HG02571 (cell line): ENCODE results near the gene WDR31.
"Not testable (repeated sequence)": the region's sequence is repeated elsewhere in the genome, so short reads cannot be mapped to it uniquely, and the experiment has no call there.

ENCODE experiments used
- ATAC-seq: cut with Tn5 transposase; IDR thresholded peaks from one replicate; pipeline ENCODE4 v1.9.1; 2021; ENCODE audit warnings: mild to moderate bottlenecking, moderate library complexity; ENCODE audit not compliant: unreplicated experiment

The WDR31 gene

GRCh38 chr9:113340011-113340699 lies at the start of gene WDR31:
Gene WDR31 (minus strand): TSS chr9:113340275. CDS start chr9:113332022, 8,253 bp downstream.
- ATAC-seq: peak; percentile 99

- ATAC-seq: no peak
Measured at GRCh38 chr9:113389451-113389850, 49.4 kb upstream of the WDR31 start.

GRCh38 chr9:113388833-113389232 lies 48.8 kb upstream of the WDR31 start:
- ATAC-seq: no peak

- ATAC-seq: no peak
Measured at GRCh38 chr9:113387560-113388230, 47.6 kb upstream of the WDR31 start.

- no peak for ATAC-seq
Measured at GRCh38 chr9:113386571-113387393, 46.7 kb upstream of the WDR31 start.

GRCh38 chr9:113381909-113382411 lies 41.9 kb upstream of the WDR31 start:
- ATAC-seq: no peak

GRCh38 chr9:113381441-113381840 lies 41.4 kb upstream of the WDR31 start:
- not testable (repeated sequence) for ATAC-seq

GRCh38 chr9:113380869-113381378 lies 40.8 kb upstream of the WDR31 start:
- ATAC-seq: peak; percentile 57

GRCh38 chr9:113379829-113380210 lies 39.7 kb upstream of the WDR31 start:
- not testable (repeated sequence) for ATAC-seq

- ATAC-seq: not testable (repeated sequence)
Measured at GRCh38 chr9:113379094-113379828, 39.2 kb upstream of the WDR31 start.

GRCh38 chr9:113376634-113377567 lies 36.8 kb upstream of the WDR31 start, which contains the start of gene HDHD3:
Gene HDHD3 (minus strand): TSS chr9:113376986. CDS start chr9:113374354, 2,632 bp downstream.
- ATAC-seq: peak; percentile 66

- ATAC-seq: no peak
Measured at GRCh38 chr9:113375057-113376023, 35.3 kb upstream of the WDR31 start.

- no peak for ATAC-seq
Measured at GRCh38 chr9:113373676-113374392, 33.8 kb upstream of the WDR31 start.

- ATAC-seq: no peak
Measured at GRCh38 chr9:113373256-113373655, 33.2 kb upstream of the WDR31 start.

- no peak for ATAC-seq
Measured at GRCh38 chr9:113372059-113372458, 32.0 kb upstream of the WDR31 start.

- ATAC-seq: no peak
Measured at GRCh38 chr9:113370806-113371325, 30.8 kb upstream of the WDR31 start.

- no peak for ATAC-seq
Measured at GRCh38 chr9:113369855-113370140, 29.7 kb upstream of the WDR31 start.
